Body of pancreas (tissue), 4 donors: ENCODE data around the gene DMRT3. TPM values are rescaled to one million over a fixed set of nuclear protein-coding genes. Genes with fewer than 3 reads are reported as not detected.
A peak's percentile ranks its signal among the peaks of the same experiment; 100 is the strongest.

Source experiments
- ATAC-seq: fragments of 150-250 bp; one replicate; pipeline ENCODE4 v1.9.1; 2016
- DNase-seq, 4 donors: peaks; one replicate each; pipeline ENCODE4 v3.0.0-alpha.2; 2019
- H3K27ac ChIP-seq, 4 donors: fragments of 200-600 bp; sonication (generic); 1 replicate in 3 of 4; 2 replicates in 1 of 4; pipeline versions ENCODE4 v1.5.1 to v1.6.1; 2016 to 2019; ENCODE audit warnings: mild to moderate bottlenecking in 1 of 4, mixed read lengths in 1 of 4, moderate library complexity in 1 of 4
- H3K27me3 ChIP-seq, 2 donors: fragments of 200-600 bp; sonication (generic); one replicate each; pipeline ENCODE4 v1.6.0; 2016; ENCODE audit warnings: mild to moderate bottlenecking in 1 of 2
- H3K36me3 ChIP-seq, 2 donors: fragments of 200-600 bp; sonication (generic); replicated peaks in 1 of 2; 2 replicates each; pipeline ENCODE4 v1.5.1; 2016; ENCODE audit warnings: low read depth in 2 of 2; ENCODE audit not compliant: insufficient read depth in 1 of 2
- H3K4me1 ChIP-seq: fragments of 200-600 bp; sonication (generic); one replicate; pipeline ENCODE4 v1.6.0; 2016
- H3K4me3 ChIP-seq, 2 donors: fragments of 200-600 bp; sonication (generic); 1 replicate in 1 of 2; 2 replicates in 1 of 2; pipeline ENCODE4 v1.5.1; 2016 to 2019
- H3K9me3 ChIP-seq, 3 donors: fragments of 200-600 bp; sonication (generic); 1 replicate in 2 of 3; 2 replicates in 1 of 3; pipeline ENCODE4 v1.5.1; 2016
- CTCF ChIP-seq, 7 experiments: fragments of 450-650 bp in 4 of 7; fragments of 200-600 bp in 3 of 7; sonication (generic) in 3 of 7; IDR thresholded peaks; one replicate each; pipeline ENCODE4 v1.5.1; 2016 to 2019; ENCODE audit warnings: antibody characterized with exemption in 7 of 7
- POLR2A ChIP-seq, 3 donors: fragments of 450-650 bp; IDR thresholded peaks; one replicate each; pipeline ENCODE4 v1.6.1; 2016; ENCODE audit warnings: antibody characterized with exemption in 3 of 3, mild to moderate bottlenecking in 2 of 3
- WGBS, 2 donors: methylation state at CpG; one replicate each; pipeline ENCODE4 v1.1.5; 2017; 5-methylcytosine and 5-hydroxymethylcytosine counted together
- intact Hi-C: fragments of 100-400 bp; cut with DNase I; formaldehyde crosslinking; loops from one replicate; pipeline ENCODE4 v1.15.1; 2023
- total RNA-seq, 2 donors: library from RNA; depleted of rRNA; stranded (reverse); fragments of >200 nt; gene quantifications; one replicate each; pipeline ENCODE4 v1.1.0, GENCODE V29; 2016

DMRT3 gene
- total RNA-seq, 2 donors from 2014 or later: not detected

DNA sequence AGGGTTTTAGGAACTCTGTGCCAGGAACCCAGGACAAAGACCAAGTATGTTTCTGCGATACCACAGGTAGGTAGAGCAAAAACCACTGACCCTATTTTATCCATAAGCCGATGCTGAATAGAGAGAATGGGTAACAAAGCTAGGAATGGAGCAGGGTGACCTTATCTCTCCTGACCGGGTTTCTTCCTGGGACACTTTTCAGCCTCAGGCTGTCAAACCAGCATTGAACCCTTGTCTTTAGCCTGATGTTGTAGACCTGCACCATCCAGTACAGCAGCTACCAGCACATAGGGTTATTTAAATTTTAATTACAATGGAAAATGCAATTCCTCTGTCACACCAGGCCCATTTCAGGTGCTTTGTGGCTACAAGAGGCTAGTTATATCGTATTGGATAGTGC is 43.1 kb upstream of the DMRT3 start:
- 74 to 84% methylated on average over 4 of the region's 4 CpGs for WGBS, 2 donors
- intact Hi-C loops: no loop called here
- ATAC-seq (no peak), DNase-seq (no peak)
- Histone ChIP-seq H3K27ac (no peak overlapping the region), H3K9me3 (no peaks in the 10 kb centered on the region), H3K27me3 (no peaks in the 10 kb centered on the region), H3K36me3 (no peaks in the 10 kb centered on the region), H3K4me1 (peaks cover 9% of the 10 kb centered on the region), H3K4me3 (no peak overlapping the region)
- no peak for TF ChIP-seq POLR2A (IDR thresholded peaks at IDR 0.05)
- TF ChIP-seq CTCF (IDR thresholded peaks at IDR 0.05): no peak

DNA sequence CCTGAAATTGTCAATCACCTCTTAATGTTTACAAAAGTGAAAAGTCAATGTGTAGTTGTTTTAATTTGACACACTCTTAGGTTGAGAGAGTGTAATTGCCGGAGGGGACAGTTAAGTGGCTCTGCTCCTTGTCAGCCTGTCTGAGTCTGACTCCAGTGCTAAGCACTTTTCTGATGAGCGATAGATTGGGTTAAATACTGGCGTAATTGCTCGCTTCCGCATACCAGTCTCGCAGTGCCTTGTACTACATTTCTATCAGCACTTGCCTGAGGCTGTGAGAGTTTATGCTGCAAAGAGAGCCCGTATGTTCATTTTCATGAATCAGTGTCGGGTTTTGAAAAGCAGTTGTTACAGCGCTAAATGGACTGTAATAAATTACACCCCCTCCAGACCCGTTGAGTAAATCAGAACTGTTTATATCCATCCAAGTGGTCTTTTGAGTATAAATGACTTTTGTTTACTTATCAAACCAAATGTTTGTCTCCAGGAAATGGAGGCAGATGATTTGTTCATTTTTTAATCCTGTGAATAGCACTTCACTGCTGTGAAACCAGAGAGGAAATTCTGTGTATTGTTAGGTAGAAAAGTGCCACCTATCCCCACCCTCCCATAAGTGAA is 41.0 kb upstream of the DMRT3 start:
- ATAC-seq: peak; percentile 60

GRCh38 chr9:942805-943580 is 33.5 kb upstream of the DMRT3 start:
- ATAC-seq: no peak
- no peak overlapping the region for H3K4me3 ChIP-seq
- no peaks in the 10 kb centered on the region for H3K4me1 ChIP-seq
- H3K27ac ChIP-seq: no peak overlapping the region
- no peaks in the 10 kb centered on the region for H3K9me3 ChIP-seq
- DNase-seq: no peak
- no peak for TF ChIP-seq CTCF (IDR thresholded peaks at IDR 0.05)
- TF ChIP-seq POLR2A (IDR thresholded peaks at IDR 0.05): no peak
- intact Hi-C loops: no loop called here
- WGBS, 2 donors: 37 to 45% methylated on average over 6 of the region's 6 CpGs
- H3K27me3 ChIP-seq: no peaks in the 10 kb centered on the region
- no peaks in the 10 kb centered on the region for H3K36me3 ChIP-seq

More for the DNA sequence above, 41.0 kb upstream of the DMRT3 start:
- DNase-seq: peak in 2 of 4 donors; percentile 3 to 28
- TF ChIP-seq CTCF (IDR thresholded peaks at IDR 0.05): no peak
- TF ChIP-seq POLR2A (IDR thresholded peaks at IDR 0.05): no peak
- peaks cover 9% of the 10 kb centered on the region for H3K4me1 ChIP-seq
- no peaks in the 10 kb centered on the region for H3K27me3 ChIP-seq
- no peaks in the 10 kb centered on the region for H3K36me3 ChIP-seq
- no peak overlapping the region for H3K27ac ChIP-seq
- 10 to 23% methylated on average over 10 of the region's 10 CpGs for WGBS, 2 donors
- no peaks in the 10 kb centered on the region for H3K9me3 ChIP-seq
- intact Hi-C loops: no loop called here
- H3K4me3 ChIP-seq: no peak overlapping the region

GRCh38 chr9:947985-948384 is 28.5 kb upstream of the DMRT3 start:
- intact Hi-C loops: no loop called here
- Histone ChIP-seq H3K27me3 (peaks cover 0 to 6% of the 10 kb centered on the region in 2 donors), H3K4me1 (no peaks in the 10 kb centered on the region), H3K4me3 (no peak overlapping the region), H3K27ac (no peak overlapping the region), H3K36me3 (no peaks in the 10 kb centered on the region), H3K9me3 (no peaks in the 10 kb centered on the region)
- TF ChIP-seq CTCF (IDR thresholded peaks at IDR 0.05) (no peak), POLR2A (IDR thresholded peaks at IDR 0.05) (no peak)
- DNase-seq (no peak), ATAC-seq (no peak)
- WGBS, 2 donors: 80 to 93% methylated on average over 3 of the region's 3 CpGs
